ENCODE results near the gene RPL22.

RPL22 gene

DNA sequence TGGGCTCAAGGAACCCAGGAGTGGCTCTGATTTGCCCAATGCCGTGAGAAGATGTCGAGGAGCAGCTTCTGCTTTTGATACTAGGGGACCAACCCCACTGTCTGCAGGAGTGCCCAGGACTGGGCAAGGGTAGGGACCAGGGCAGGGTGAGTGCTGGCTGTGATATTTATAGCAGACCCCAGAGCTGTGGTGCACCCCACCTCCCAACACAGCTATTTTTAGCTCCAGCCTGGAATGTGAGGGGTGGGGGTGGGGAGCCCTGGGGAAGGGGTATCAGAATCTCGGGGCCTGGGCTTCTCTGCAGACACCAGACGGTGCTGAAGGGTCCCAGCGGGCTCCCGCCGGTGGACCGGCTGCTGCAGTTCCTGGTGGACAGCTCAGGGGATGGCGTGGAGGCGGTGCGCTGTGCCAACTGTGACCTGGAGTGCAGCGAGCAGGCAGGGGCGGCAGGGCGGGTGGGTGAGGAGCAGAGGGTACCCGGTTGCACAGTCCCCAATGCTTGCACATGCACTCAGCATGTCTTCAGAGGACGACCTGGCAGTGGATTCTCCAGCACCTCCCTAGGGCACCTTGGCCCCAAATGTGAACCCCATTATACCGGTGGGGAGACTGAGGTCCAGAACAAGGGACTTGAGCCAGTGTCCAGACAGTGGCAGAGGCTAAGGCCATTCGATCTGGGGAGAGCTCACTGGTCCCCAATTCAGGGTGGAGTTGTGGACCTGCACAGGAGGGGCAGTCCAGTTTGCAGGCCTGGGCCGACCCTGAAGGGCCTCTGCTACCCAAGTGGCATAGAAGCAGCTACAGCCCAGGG lies 7.9 kb upstream of the RPL22 start:
- Mint-ChIP-seq H3K4me1 (peaks cover 11% of the 10 kb centered on the region), H3K27me3 (ENCODE audit: low read depth) (peaks cover 9% of the 10 kb centered on the region), H3K36me3 (ENCODE audit: low read depth) (peaks cover 4% of the 10 kb centered on the region), H3K27ac (peak overlapping the region in 1 of 3 experiments; percentile 86), H3K9me3 (no peaks in the 10 kb centered on the region), H3K4me3 (peak overlapping the region; percentile 75 to 85 (median 82))
- TF ChIP-seq, protein P1, sequence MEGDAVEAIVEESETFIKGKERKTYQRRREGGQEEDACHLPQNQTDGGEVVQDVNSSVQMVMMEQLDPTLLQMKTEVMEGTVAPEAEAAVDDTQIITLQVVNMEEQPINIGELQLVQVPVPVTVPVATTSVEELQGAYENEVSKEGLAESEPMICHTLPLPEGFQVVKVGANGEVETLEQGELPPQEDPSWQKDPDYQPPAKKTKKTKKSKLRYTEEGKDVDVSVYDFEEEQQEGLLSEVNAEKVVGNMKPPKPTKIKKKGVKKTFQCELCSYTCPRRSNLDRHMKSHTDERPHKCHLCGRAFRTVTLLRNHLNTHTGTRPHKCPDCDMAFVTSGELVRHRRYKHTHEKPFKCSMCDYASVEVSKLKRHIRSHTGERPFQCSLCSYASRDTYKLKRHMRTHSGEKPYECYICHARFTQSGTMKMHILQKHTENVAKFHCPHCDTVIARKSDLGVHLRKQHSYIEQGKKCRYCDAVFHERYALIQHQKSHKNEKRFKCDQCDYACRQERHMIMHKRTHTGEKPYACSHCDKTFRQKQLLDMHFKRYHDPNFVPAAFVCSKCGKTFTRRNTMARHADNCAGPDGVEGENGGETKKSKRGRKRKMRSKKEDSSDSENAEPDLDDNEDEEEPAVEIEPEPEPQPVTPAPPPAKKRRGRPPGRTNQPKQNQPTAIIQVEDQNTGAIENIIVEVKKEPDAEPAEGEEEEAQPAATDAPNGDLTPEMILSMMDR (IDR thresholded peaks at IDR 0.05; ENCODE audit: unreplicated experiment in 3 of 3), result no peak

DNA sequence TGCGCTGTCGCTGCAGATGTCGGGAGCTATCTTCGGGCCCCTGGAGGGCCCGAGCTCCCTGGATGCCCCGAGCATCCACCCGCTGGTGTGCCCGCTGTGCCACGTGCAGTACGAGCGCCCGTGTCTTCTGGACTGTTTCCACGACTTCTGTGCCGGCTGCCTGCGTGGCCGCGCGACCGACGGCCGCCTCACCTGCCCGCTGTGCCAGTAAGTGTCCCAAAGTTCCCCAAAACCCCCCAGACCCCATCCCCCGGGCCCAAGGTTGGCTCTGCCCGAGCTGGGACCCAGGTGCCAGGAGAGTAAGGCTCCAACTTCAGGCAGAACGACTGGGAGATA lies 7.1 kb upstream of the RPL22 start:
- H3K36me3 Mint-ChIP-seq (ENCODE audit: low read depth), result no peaks in the 10 kb centered on the region
- H3K27me3 Mint-ChIP-seq (ENCODE audit: low read depth), result peaks cover 9% of the 10 kb centered on the region
- peaks cover 11% of the 10 kb centered on the region for H3K4me1 Mint-ChIP-seq
- H3K27ac Mint-ChIP-seq, result peak overlapping the region in 1 of 3 experiments; percentile 86
- no peaks in the 10 kb centered on the region for H3K9me3 Mint-ChIP-seq
- H3K4me3 Mint-ChIP-seq, result peak overlapping the region; percentile 75 to 85 (median 82)
- TF ChIP-seq, protein P1 (IDR thresholded peaks at IDR 0.05; ENCODE audit: unreplicated experiment in 3 of 3), result no peak

DNA sequence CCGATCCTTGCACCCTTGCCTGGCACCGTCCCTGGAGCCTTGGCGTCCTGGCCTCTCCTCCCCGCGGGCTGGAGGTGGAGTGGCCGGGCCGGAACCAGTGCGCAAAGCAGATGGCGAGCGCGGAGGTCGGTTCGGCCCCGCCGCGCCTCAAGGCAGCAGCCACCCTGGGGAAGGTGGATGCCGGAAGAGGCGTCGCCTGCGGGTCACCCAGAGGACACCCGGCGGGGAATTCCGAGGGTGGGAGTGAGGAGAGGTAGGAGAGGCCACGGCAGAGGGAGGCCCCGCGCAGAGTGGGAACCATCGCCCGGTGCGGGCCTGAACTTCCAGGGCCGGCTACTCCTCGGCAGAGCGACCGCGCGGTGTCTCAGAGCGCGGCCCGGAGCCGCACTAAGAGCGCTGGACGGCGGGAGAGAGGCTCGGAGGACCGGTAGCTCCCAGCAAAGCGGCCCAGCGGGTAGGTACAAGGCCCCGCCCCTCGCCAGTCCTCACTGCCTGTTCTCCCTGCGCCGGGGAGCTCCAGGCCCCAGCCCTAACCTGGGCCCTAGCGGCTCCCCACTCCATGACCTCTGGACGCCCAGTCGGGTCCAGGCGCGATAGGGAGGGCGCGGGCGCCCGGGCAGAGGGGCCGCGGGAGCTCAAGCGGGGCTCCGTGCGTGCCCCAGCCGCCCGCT lies 6.6 kb upstream of the RPL22 start, which contains the start of gene RNF207:
Gene RNF207, plus strand, starts transcription at position 271 of the 671 bp plus-strand sequence. CDS start 417 bp downstream, outside the sequence.
- H3K36me3 Mint-ChIP-seq (ENCODE audit: low read depth), result no peaks in the 10 kb centered on the region
- H3K27ac Mint-ChIP-seq, result peak within 1 kb of the TSS; percentile 79 to 94 (median 82)
- H3K4me1 Mint-ChIP-seq, result peaks cover 14% of the 10 kb centered on the region
- H3K27me3 Mint-ChIP-seq (ENCODE audit: low read depth), result peaks cover 9% of the 10 kb centered on the region
- peak within 1 kb of the TSS; percentile 75 to 87 (median 86) for H3K4me3 Mint-ChIP-seq
- TF ChIP-seq, protein P1 (IDR thresholded peaks at IDR 0.05; ENCODE audit: unreplicated experiment in 3 of 3), result no peak
- H3K9me3 Mint-ChIP-seq, result no peaks in the 10 kb centered on the region

DNA sequence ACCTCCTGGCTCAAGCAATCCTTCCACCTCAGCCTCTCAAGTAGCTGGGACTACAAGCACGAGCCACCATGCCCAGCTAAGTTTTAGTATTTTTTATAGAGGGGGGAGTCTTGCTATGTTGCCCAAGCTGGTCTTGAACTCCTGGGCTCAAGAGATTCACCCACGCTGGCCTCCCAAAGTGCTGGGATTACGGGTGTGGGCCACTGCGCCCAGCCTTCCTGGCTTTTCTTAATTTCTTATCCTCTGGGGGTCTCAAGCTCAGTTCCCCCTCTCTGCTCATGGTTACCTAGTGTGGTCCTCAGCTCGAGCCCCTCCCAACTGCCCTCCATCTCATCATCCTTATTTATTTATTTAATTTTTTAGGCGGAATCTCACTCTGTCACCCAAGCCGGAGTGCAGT lies 2.9 kb upstream of the RPL22 start:
- TF ChIP-seq, protein P1 (IDR thresholded peaks at IDR 0.05; ENCODE audit: unreplicated experiment in 3 of 3), result no peak
- Mint-ChIP-seq H3K27ac (peak overlapping the region; percentile 99 to 100 (median 99)), H3K27me3 (ENCODE audit: low read depth) (peaks cover 6% of the 10 kb centered on the region), H3K4me3 (peak overlapping the region; percentile 17 to 37 (median 19)), H3K36me3 (ENCODE audit: low read depth) (peaks cover 16% of the 10 kb centered on the region), H3K4me1 (peaks cover 46% of the 10 kb centered on the region), H3K9me3 (no peaks in the 10 kb centered on the region)

DNA sequence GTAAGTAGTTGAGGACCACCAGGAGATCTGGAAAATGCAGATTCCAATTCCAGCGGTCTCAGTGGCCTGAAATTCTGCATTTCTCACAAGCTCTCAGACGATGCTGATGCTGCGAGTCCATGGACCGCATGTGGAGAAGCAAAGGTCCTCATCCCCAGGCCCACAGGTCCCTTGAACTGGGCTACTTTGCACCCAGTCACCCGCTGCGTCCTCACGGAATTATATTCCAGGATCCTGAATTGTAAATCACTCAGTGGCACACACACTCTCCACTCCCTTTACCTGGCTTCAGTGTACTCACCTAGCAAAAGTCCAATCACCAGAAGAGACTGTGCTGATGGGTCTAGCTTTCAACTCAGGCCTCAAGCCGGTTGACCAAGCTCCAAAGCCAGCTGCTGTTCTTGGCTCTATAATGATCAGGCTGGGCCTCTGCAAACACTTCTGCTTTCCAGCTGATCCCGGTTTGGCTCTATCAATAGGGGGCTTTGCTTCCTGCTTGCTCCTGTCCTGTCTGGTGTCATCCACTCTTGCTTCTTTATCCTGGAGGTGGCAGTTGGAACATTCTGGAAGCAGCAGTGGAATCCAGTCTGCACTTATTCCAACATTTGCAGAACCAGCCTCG lies 904 bp upstream of the RPL22 start:
- H3K4me3 Mint-ChIP-seq, result peak overlapping the region; percentile 90 to 98 (median 93)
- peaks cover 50% of the 10 kb centered on the region for H3K4me1 Mint-ChIP-seq
- H3K27ac Mint-ChIP-seq, result peak overlapping the region; percentile 99 to 100 (median 99)
- H3K36me3 Mint-ChIP-seq (ENCODE audit: low read depth), result peaks cover 30% of the 10 kb centered on the region
- no peaks in the 10 kb centered on the region for H3K27me3 Mint-ChIP-seq (ENCODE audit: low read depth)
- H3K9me3 Mint-ChIP-seq, result no peaks in the 10 kb centered on the region
- TF ChIP-seq, protein P1 (IDR thresholded peaks at IDR 0.05; ENCODE audit: unreplicated experiment in 3 of 3), result no peak

Measured in nephron (organoid).